ENCODE measurements around the gene GRIA1. TPM values are rescaled to one million over a fixed set of nuclear protein-coding genes. Genes with fewer than 3 reads are reported as not detected.

The GRIA1 gene
- total RNA-seq, 4 donors from 2014 or later, result 0.48 to 1.00 TPM; not detected in 2

DNA sequence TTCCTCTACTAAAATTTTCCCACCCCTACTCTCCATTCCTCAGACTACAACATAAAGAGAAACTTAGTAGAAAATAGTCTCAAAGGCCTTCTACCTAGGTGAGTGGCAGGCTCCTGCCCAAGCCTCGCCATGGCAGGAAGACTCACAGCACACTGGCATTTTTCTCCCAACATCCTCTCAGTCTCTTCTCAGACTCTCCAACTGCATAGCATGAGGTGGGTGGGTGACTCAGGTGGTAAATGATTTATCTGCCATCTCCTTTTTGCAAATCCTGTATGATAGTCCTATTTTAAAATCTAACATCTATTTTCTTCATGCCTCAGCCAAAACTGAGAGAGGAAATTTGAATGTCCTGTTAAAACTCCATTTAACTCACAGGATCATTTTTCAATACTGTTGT lies 33.5 kb upstream of the GRIA1 start:
- no peaks in the 10 kb centered on the region for H3K27me3 ChIP-seq
- H3K4me3 ChIP-seq, result no peak overlapping the region
- TF ChIP-seq, protein P1, sequence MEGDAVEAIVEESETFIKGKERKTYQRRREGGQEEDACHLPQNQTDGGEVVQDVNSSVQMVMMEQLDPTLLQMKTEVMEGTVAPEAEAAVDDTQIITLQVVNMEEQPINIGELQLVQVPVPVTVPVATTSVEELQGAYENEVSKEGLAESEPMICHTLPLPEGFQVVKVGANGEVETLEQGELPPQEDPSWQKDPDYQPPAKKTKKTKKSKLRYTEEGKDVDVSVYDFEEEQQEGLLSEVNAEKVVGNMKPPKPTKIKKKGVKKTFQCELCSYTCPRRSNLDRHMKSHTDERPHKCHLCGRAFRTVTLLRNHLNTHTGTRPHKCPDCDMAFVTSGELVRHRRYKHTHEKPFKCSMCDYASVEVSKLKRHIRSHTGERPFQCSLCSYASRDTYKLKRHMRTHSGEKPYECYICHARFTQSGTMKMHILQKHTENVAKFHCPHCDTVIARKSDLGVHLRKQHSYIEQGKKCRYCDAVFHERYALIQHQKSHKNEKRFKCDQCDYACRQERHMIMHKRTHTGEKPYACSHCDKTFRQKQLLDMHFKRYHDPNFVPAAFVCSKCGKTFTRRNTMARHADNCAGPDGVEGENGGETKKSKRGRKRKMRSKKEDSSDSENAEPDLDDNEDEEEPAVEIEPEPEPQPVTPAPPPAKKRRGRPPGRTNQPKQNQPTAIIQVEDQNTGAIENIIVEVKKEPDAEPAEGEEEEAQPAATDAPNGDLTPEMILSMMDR (IDR thresholded peaks at IDR 0.05), result no peak
- TF ChIP-seq POLR2AphosphoS5 (IDR thresholded peaks at IDR 0.05) (no peak), POLR2A (IDR thresholded peaks at IDR 0.05) (no peak), EP300 (IDR thresholded peaks at IDR 0.05; ENCODE audit: low read depth) (no peak)
- in situ Hi-C loops (cut with MboI; ENCODE audit: low pct_ligation_motif_present in 1 of 4, low pct_unique_long_range_greater_than_20kb in 1 of 4, low sequenced_read_pairs in 3 of 4), result no loop called here
- 80 to 85% methylated on average over 1 of the region's 1 CpG for WGBS, 2 donors (ENCODE audit: low coverage in 1 of 2)
- no peak for DNase-seq
- no peaks in the 10 kb centered on the region for H3K36me3 ChIP-seq
- H3K9me3 ChIP-seq, result no peaks in the 10 kb centered on the region
- no peaks in the 10 kb centered on the region for H3K4me1 ChIP-seq
- intact Hi-C loops (cut with DNase I; ENCODE audit: low total_unique reads), result no loop called here
- H3K27ac ChIP-seq, result no peak overlapping the region

DNA sequence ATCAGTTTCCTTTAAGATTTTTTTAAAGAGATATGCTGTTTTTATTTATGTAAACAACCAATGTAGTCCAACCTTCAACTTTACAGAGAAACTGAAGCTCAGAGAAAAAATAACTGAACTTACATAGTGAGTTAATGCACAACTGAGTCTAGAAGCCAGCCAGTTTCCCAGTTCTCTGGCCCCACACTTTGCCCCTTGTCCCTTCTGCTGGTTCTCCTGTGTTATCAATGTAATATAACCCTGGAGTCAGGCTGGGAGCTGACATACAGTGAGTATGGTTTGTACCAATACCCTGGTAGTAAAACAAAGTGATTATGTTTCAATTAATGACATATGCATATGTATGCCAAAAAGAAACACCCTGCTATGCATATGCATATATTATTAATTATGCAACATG lies 32.2 kb upstream of the GRIA1 start:
- in situ Hi-C loops (cut with MboI; ENCODE audit: low pct_ligation_motif_present in 1 of 4, low pct_unique_long_range_greater_than_20kb in 1 of 4, low sequenced_read_pairs in 3 of 4) (no loop called here), intact Hi-C loops (cut with DNase I; ENCODE audit: low total_unique reads) (no loop called here)
- no peaks in the 10 kb centered on the region for H3K36me3 ChIP-seq
- no peaks in the 10 kb centered on the region for H3K4me1 ChIP-seq
- H3K27ac ChIP-seq, result no peak overlapping the region
- no peak for DNase-seq
- TF ChIP-seq POLR2A (IDR thresholded peaks at IDR 0.05) (no peak), POLR2AphosphoS5 (IDR thresholded peaks at IDR 0.05) (no peak), EP300 (IDR thresholded peaks at IDR 0.05; ENCODE audit: low read depth) (no peak)
- TF ChIP-seq, protein P1 (IDR thresholded peaks at IDR 0.05), result no peak
- H3K4me3 ChIP-seq, result no peak overlapping the region
- H3K9me3 ChIP-seq, result no peaks in the 10 kb centered on the region
- no peaks in the 10 kb centered on the region for H3K27me3 ChIP-seq

DNA sequence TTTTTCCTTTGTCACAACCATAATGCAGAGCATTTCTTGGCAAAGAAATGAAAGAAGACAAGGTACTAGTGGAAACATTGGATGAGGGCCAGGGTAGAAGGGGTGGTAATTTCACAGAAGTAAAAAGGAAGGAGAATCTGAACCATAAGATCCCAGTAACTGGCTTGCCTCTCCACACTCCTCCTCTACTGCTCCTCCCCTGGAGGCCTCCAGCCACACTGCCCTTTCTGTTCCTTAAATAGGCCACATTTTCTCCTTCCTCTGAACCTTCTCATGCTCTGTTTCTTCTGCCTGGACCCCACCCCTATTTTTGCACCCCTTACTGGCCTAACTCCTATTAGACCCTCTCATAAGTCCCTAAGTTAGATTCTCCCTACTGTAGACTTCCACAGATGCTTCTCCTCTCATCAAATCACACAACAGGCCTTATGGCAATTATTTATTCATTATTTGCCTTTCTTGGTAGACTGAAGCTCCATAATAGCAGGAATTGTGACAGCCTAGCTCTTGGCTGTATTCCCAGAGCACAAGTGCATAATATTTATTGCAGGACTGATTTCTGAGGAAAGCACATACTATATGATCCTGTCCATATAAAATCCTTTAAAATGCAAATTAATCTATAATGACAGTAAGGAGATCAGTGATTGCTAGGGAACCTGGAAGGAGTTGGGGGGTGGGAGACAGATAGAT lies 31.3 kb upstream of the GRIA1 start:
- Histone ChIP-seq H3K36me3 (no peaks in the 10 kb centered on the region), H3K27me3 (no peaks in the 10 kb centered on the region), H3K9me3 (no peaks in the 10 kb centered on the region), H3K27ac (no peak overlapping the region), H3K4me1 (no peaks in the 10 kb centered on the region), H3K4me3 (no peak overlapping the region)
- no peak for DNase-seq
- TF ChIP-seq POLR2A (IDR thresholded peaks at IDR 0.05) (no peak), EP300 (IDR thresholded peaks at IDR 0.05; ENCODE audit: low read depth) (no peak), POLR2AphosphoS5 (IDR thresholded peaks at IDR 0.05) (no peak)
- TF ChIP-seq, protein P1 (IDR thresholded peaks at IDR 0.05), result no peak
- in situ Hi-C loops (cut with MboI; ENCODE audit: low pct_ligation_motif_present in 1 of 4, low pct_unique_long_range_greater_than_20kb in 1 of 4, low sequenced_read_pairs in 3 of 4), result no loop called here
- intact Hi-C loops (cut with DNase I; ENCODE audit: low total_unique reads), result no loop called here

DNA sequence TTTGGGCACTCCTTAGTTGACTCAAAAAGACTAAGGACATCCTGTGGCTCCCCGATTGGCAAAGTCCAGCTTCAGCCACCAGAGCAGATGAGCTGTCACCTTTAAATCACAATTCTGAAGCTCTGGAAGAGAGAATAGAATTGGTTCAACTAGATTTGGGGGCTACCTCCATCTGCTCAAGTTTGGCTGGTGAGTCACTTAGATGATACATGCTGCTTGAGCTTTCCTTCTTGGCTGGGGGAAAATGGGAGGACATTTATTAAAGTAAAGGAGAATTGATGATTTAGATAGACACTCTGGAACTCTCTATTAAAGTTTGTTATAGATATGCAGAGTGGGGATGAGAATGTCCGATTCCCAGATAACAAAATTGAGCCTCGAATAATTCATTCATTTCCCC lies 30.0 kb upstream of the GRIA1 start:
- Histone ChIP-seq H3K9me3 (no peaks in the 10 kb centered on the region), H3K27me3 (no peaks in the 10 kb centered on the region), H3K36me3 (no peaks in the 10 kb centered on the region), H3K4me3 (no peak overlapping the region), H3K4me1 (no peaks in the 10 kb centered on the region), H3K27ac (no peak overlapping the region)
- WGBS, 2 donors (ENCODE audit: low coverage in 1 of 2), result 65 to 87% methylated on average over 2 to 3 of the region's 3 CpGs
- intact Hi-C loops (cut with DNase I; ENCODE audit: low total_unique reads) (no loop called here), in situ Hi-C loops (cut with MboI; ENCODE audit: low pct_ligation_motif_present in 1 of 4, low pct_unique_long_range_greater_than_20kb in 1 of 4, low sequenced_read_pairs in 3 of 4) (no loop called here)
- TF ChIP-seq EP300 (IDR thresholded peaks at IDR 0.05; ENCODE audit: low read depth) (no peak), POLR2AphosphoS5 (IDR thresholded peaks at IDR 0.05) (no peak), POLR2A (IDR thresholded peaks at IDR 0.05) (no peak)
- TF ChIP-seq, protein P1 (IDR thresholded peaks at IDR 0.05), result no peak
- DNase-seq, result no peak

Data from transverse colon (tissue), 4 donors.